ENCODE data around the gene TUBA1C.

DNA sequence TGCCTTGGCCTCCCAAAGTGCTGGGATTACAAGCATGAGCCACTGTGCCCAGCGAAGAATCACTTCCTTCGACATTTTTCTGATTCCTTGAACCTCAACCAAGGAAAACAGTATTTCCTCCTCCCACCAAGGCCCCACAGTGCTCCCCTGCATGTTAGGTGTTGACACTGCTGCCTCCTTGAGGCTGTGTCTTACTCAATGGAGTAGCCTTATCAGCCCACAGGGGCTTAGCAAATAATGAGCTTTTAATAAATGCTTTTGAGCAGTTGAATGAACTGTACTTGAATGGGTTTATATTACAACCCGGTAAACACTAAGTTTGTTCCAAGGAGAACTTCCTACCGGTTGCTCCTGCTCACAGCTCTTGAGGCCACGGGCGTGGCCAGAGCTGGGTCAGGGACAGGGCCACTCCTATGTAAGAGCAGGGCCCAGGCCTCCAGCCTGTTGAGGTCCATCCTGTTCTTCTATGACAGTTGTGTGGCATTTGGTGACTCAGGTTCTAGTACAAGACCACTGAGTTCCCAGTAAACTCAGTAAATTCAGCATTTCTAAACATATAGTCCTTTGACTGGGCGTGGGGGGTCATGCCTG lies 39.2 kb upstream of the TUBA1C start:
- no peak for TF ChIP-seq POLR2AphosphoS5 (IDR thresholded peaks at IDR 0.05; ENCODE audit: borderline replicate concordance, low read depth, low read length)
- no peak for TF ChIP-seq EZH2 (IDR thresholded peaks at IDR 0.05)

Measured in SK-N-MC (cell line).